OCI-LY3 (cell line): ENCODE measurements around the gene MPL.
"Not testable (repeated sequence)": the region's sequence is repeated elsewhere in the genome, so short reads cannot be mapped to it uniquely, and the experiment has no call there.

Experiments
- H2AFZ ChIP-seq: fragments of 200-600, 300-600 bp; shearing (Covaris generic); 2 replicates; pipeline ENCODE4 v1.6.0; 2014; ENCODE audit warnings: antibody characterized with exemption, low read depth, low read length
- H3K27ac ChIP-seq: fragments of 200-600, 300-600 bp; sonication (generic); 2 replicates; pipeline ENCODE4 v1.5.1; 2014; ENCODE audit warnings: mild to moderate bottlenecking, low read length, moderate library complexity, mixed read lengths
- H3K27me3 ChIP-seq: fragments of 200-600, 300-600 bp; sonication (generic); 2 replicates; pipeline ENCODE4 v1.6.1; 2014; ENCODE audit warnings: low read depth, low read length, mixed read lengths
- H3K36me3 ChIP-seq: fragments of 200-600, 300-600 bp; sonication (generic); replicated peaks from 2 replicates; pipeline ENCODE3; 2014; ENCODE audit warnings: low read depth, low read length, mixed read lengths
- H3K4me1 ChIP-seq: fragments of 300-600, 200-600 bp; sonication (generic); 2 replicates; pipeline ENCODE4 v1.6.1; 2014; ENCODE audit warnings: low read length, mixed read lengths
- H3K4me2 ChIP-seq: fragments of 200-600, 300-600 bp; sonication (generic); 2 replicates; pipeline ENCODE4 v1.6.1; 2014; ENCODE audit warnings: low read length, mixed read lengths
- H3K4me3 ChIP-seq: fragments of 300-600, 200-600 bp; sonication (generic); 2 replicates; pipeline ENCODE4 v1.5.1; 2014; ENCODE audit warnings: antibody characterized with exemption, mild to moderate bottlenecking, low read length, moderate library complexity
- H3K79me2 ChIP-seq: fragments of 300-600, 200-600 bp; shearing (Covaris generic); 2 replicates; pipeline ENCODE4 v1.6.1; 2014; ENCODE audit warnings: mild to moderate bottlenecking, low read length, mixed read lengths
- H3K9ac ChIP-seq: fragments of 300-600, 200-600 bp; shearing (Covaris generic); 2 replicates; pipeline ENCODE4 v1.6.0; 2014; ENCODE audit warnings: mild to moderate bottlenecking, low read length, moderate library complexity
- H3K9me3 ChIP-seq: fragments of 200-600, 300-600 bp; shearing (Covaris generic); 2 replicates; pipeline ENCODE4 v1.6.1; 2014; ENCODE audit warnings: low read length, mixed read lengths; ENCODE audit not compliant: insufficient read depth
- H4K20me1 ChIP-seq: fragments of 200-600, 300-600 bp; sonication (generic); 2 replicates; pipeline ENCODE4 v1.6.1; 2016; ENCODE audit warnings: low read length, mixed read lengths; ENCODE audit not compliant: insufficient read depth
- CTCF ChIP-seq: fragments of 200-600, 300-600 bp; sonication (generic); IDR thresholded peaks from 2 replicates; pipeline ENCODE4 v1.5.1; 2014; ENCODE audit warnings: antibody characterized with exemption, low read length, low read depth
- EZH2phosphoT487 ChIP-seq: fragments of 200-600 bp; shearing (Covaris generic); IDR thresholded peaks from 2 replicates; pipeline ENCODE4 v1.6.1; 2018; ENCODE audit warnings: antibody characterized with exemption, mixed run types, low read depth

The MPL gene

GRCh38 chr1:43366601-43367025, 29.0 kb downstream of the MPL start:
- Histone ChIP-seq H3K4me1 (peaks cover 10% of the 10 kb centered on the region), H3K4me2 (peak overlapping the region; percentile 91), H3K79me2 (peaks cover 39% of the 10 kb centered on the region), H3K9me3 (no peaks in the 10 kb centered on the region), H3K4me3 (peak overlapping the region; percentile 100), H2AFZ (no peak overlapping the region), H3K36me3 (peaks cover 20% of the 10 kb centered on the region), H3K9ac (peak overlapping the region; percentile 100), H3K27ac (peak overlapping the region; percentile 86), H4K20me1 (no peaks in the 10 kb centered on the region), H3K27me3 (no peaks in the 10 kb centered on the region)
- TF ChIP-seq CTCF (no peak), EZH2phosphoT487 (no peak)

GRCh38 chr1:43367026-43367903, 29.6 kb downstream of the MPL start:
- Histone ChIP-seq H4K20me1 (no peaks in the 10 kb centered on the region), H3K9me3 (no peaks in the 10 kb centered on the region), H3K79me2 (peaks cover 37% of the 10 kb centered on the region), H3K4me3 (peak overlapping the region; percentile 100), H3K4me2 (peak overlapping the region; percentile 91), H3K36me3 (peaks cover 13% of the 10 kb centered on the region), H3K4me1 (peaks cover 10% of the 10 kb centered on the region), H3K27ac (peak overlapping the region; percentile 86), H2AFZ (no peak overlapping the region), H3K9ac (peak overlapping the region; percentile 100), H3K27me3 (no peaks in the 10 kb centered on the region)
- no peak for TF ChIP-seq EZH2phosphoT487
- no peak for TF ChIP-seq CTCF

GRCh38 chr1:43367904-43368645, 30.5 kb downstream of the MPL start, which contains the start of gene ELOVL1:
Gene ELOVL1, minus strand, starts transcription at chr1:43368011. Its CDS starts 2,402 bp downstream, at chr1:43365609.
- Histone ChIP-seq H3K4me2 (peak within 1 kb of the TSS; percentile 96), H2AFZ (peak within 1 kb of the TSS; percentile 72), H3K4me1 (peaks cover 10% of the 10 kb centered on the region), H3K36me3 (peaks cover 12% of the 10 kb centered on the region), H3K9ac (peak within 1 kb of the TSS; percentile 100), H4K20me1 (no peaks in the 10 kb centered on the region), H3K9me3 (no peaks in the 10 kb centered on the region), H3K79me2 (peaks cover 37% of the 10 kb centered on the region), H3K27ac (peak within 1 kb of the TSS; percentile 94), H3K4me3 (peak within 1 kb of the TSS; percentile 100), H3K27me3 (no peaks in the 10 kb centered on the region)
- TF ChIP-seq CTCF: peak; percentile 22; the same call in 1 of the 2 replicates
- TF ChIP-seq EZH2phosphoT487: no peak

DNA sequence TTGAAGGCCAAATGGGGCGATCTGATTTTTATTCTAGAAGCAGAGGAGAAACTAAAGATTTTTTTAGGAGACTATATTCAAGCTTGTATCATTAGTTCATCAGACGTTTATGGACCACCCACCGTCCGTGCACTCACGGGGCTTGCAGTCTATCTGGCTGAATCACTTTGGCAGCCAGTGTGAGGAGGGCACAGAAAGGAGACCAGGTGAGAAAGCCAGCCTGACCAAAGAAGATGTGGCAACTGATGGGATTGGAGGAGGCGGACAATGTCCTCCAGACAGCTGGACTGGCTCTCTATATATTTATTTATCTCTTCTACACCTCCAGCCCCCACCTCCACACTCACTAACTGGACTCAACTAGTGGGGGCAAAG, 31.0 kb downstream of the MPL start:
- Histone ChIP-seq H3K36me3 (peaks cover 12% of the 10 kb centered on the region), H3K9me3 (no peaks in the 10 kb centered on the region), H3K27ac (peak overlapping the region; percentile 94), H2AFZ (peak overlapping the region; percentile 72), H3K9ac (peak overlapping the region; percentile 99), H3K4me2 (peak overlapping the region; percentile 96), H3K4me3 (peak overlapping the region; percentile 100), H3K27me3 (no peaks in the 10 kb centered on the region), H4K20me1 (no peaks in the 10 kb centered on the region), H3K79me2 (peaks cover 37% of the 10 kb centered on the region), H3K4me1 (peaks cover 10% of the 10 kb centered on the region)
- TF ChIP-seq EZH2phosphoT487 (no peak), CTCF (no peak)

GRCh38 chr1:43369779-43370178, 32.2 kb downstream of the MPL start:
- not testable (repeated sequence) for H3K4me2 ChIP-seq, H4K20me1 ChIP-seq, H3K9me3 ChIP-seq, H3K4me1 ChIP-seq, H3K9ac ChIP-seq, H2AFZ ChIP-seq, H3K27ac ChIP-seq, H3K36me3 ChIP-seq, H3K27me3 ChIP-seq, H3K4me3 ChIP-seq
- H3K79me2 ChIP-seq: peaks cover 37% of the 10 kb centered on the region
